Astrocyte (in vitro differentiated cells and primary cell): Measurements from ENCODE around the gene ZNF784. TPM values are rescaled to one million over a fixed set of nuclear protein-coding genes. Genes with fewer than 3 reads are reported as not detected.

Source experiments
- DNase-seq: peaks from one replicate; pipeline ENCODE4 v3.0.0-alpha.2; 2010; ENCODE audit warnings: low read depth
- FAIRE-seq: peaks from 2 replicates; lab custom pipeline; 2011; peaks lifted over from hg19 to GRCh38; lab: Jason Lieb, UNC
- H2AFZ ChIP-seq: 2 replicates; pipeline ENCODE4 v1.6.0; 2012; ENCODE audit warnings: low read depth, low read length, inconsistent platforms
- H3K27ac ChIP-seq: 2 replicates; pipeline ENCODE4 v1.5.1; 2011; ENCODE audit warnings: low read depth, low read length, inconsistent platforms
- H3K27me3 ChIP-seq: 2 replicates; pipeline ENCODE4 v1.6.0; 2011; ENCODE audit warnings: low read length, inconsistent platforms; ENCODE audit not compliant: insufficient read depth
- H3K36me3 ChIP-seq: 2 replicates; pipeline ENCODE4 v1.5.1; 2011; ENCODE audit warnings: low read length, inconsistent platforms; ENCODE audit not compliant: insufficient read depth
- H3K4me1 ChIP-seq: 2 replicates; pipeline ENCODE4 v1.5.1; 2011; ENCODE audit warnings: low read length, inconsistent platforms; ENCODE audit not compliant: insufficient read depth
- H3K4me2 ChIP-seq: 2 replicates; pipeline ENCODE4 v1.6.0; 2012; ENCODE audit warnings: low read length, inconsistent platforms
- H3K4me3 ChIP-seq: 2 replicates; pipeline ENCODE4 v1.5.1; 2011; ENCODE audit warnings: low read depth, mild to moderate bottlenecking, low read length, inconsistent platforms; ENCODE audit not compliant: insufficient read depth
- H3K79me2 ChIP-seq: 2 replicates; pipeline ENCODE4 v1.6.0; 2012; ENCODE audit warnings: mild to moderate bottlenecking, low read length, inconsistent platforms; ENCODE audit not compliant: insufficient read depth
- H3K9ac ChIP-seq: 2 replicates; pipeline ENCODE4 v1.6.0; 2012; ENCODE audit warnings: mild to moderate bottlenecking, low read length, inconsistent platforms
- H3K9me3 ChIP-seq: 2 replicates; pipeline ENCODE4 v1.5.1; 2012; ENCODE audit warnings: low read depth, mild to moderate bottlenecking, low read length, inconsistent platforms; ENCODE audit not compliant: insufficient read depth
- H4K20me1 ChIP-seq: 2 replicates; pipeline ENCODE4 v1.6.0; 2012; ENCODE audit warnings: low read length, inconsistent platforms; ENCODE audit not compliant: insufficient read depth
- H3K27ac Mint-ChIP-seq: one replicate; pipeline ENCODE4 v1.8.0; 2021; ENCODE audit warnings: mild to moderate bottlenecking, mixed read lengths; ENCODE audit not compliant: unreplicated experiment
- H3K27me3 Mint-ChIP-seq: one replicate; pipeline ENCODE4 v1.8.0; 2021; ENCODE audit warnings: low read depth, mixed read lengths; ENCODE audit not compliant: unreplicated experiment
- H3K36me3 Mint-ChIP-seq: one replicate; pipeline ENCODE4 v1.8.0; 2021; ENCODE audit warnings: low read depth, mixed read lengths; ENCODE audit not compliant: unreplicated experiment
- H3K4me1 Mint-ChIP-seq: one replicate; pipeline ENCODE4 v1.8.0; 2021; ENCODE audit warnings: low read depth, mixed read lengths; ENCODE audit not compliant: unreplicated experiment
- H3K4me3 Mint-ChIP-seq: one replicate; pipeline ENCODE4 v1.8.0; 2021; ENCODE audit warnings: mild to moderate bottlenecking, moderate library complexity, mixed read lengths; ENCODE audit not compliant: unreplicated experiment
- H3K9me3 Mint-ChIP-seq: one replicate; pipeline ENCODE4 v1.8.0; 2021; ENCODE audit warnings: mild to moderate bottlenecking, mixed read lengths; ENCODE audit not compliant: unreplicated experiment
- EZH2 ChIP-seq: IDR thresholded peaks from 2 replicates; pipeline ENCODE4 v1.6.1; 2012; ENCODE audit warnings: mild to moderate bottlenecking, low read length, inconsistent platforms; ENCODE audit not compliant: insufficient read depth
- total RNA-seq: library from RNA; stranded (reverse); gene quantifications from 2 replicates; pipeline ENCODE4 v1.2.1, GENCODE V29; 2021
- TF ChIP-seq, protein P1 (sequence below): IDR thresholded peaks from 2 replicates; pipeline ENCODE4 v1.5.1; 2011; ENCODE audit warnings: low read depth, mild to moderate bottlenecking, inconsistent platforms, low read length, moderate library complexity; ENCODE audit not compliant: insufficient read depth

Gene ZNF784
- total RNA-seq, 1 donor from 2014 or later: 5.3 TPM

DNA sequence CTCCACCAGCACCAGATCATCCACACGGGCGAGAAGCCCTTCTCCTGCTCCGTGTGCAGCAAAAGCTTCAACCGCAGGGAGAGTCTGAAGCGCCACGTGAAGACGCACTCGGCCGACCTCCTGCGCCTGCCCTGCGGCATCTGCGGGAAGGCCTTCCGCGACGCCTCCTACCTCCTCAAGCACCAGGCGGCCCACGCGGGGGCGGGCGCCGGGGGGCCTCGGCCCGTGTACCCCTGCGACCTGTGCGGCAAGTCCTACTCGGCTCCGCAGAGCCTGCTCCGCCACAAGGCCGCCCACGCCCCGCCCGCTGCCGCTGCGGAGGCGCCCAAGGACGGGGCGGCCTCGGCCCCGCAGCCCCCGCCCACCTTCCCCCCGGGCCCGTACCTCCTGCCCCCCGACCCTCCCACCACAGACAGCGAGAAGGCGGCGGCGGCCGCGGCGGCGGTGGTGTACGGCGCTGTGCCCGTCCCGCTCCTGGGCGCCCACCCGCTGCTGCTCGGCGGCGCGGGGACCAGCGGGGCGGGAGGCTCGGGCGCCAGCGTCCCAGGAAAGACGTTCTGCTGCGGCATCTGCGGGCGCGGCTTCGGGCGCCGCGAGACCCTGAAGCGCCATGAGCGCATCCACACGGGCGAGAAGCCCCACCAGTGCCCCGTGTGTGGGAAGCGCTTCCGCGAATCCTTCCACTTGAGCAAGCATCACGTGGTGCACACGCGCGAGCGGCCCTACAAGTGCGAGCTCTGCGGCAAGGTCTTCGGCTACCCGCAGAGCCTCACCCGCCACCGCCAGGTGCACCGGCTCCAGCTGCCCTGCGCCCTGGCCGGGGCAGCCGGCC lies 9.4 kb downstream of the ZNF784 start:
- Histone ChIP-seq H3K4me1 (no peaks in the 10 kb centered on the region), H3K9ac (no peak overlapping the region), H4K20me1 (peaks cover 37% of the 10 kb centered on the region), H3K27ac (no peak overlapping the region), H3K4me2 (no peak overlapping the region), H3K79me2 (peaks cover 30% of the 10 kb centered on the region), H3K9me3 (no peaks in the 10 kb centered on the region), H3K4me3 (no peak overlapping the region), H3K27me3 (no peaks in the 10 kb centered on the region), H2AFZ (no peak overlapping the region), H3K36me3 (no peaks in the 10 kb centered on the region)
- DNase-seq (no peak), FAIRE-seq (no peak)
- TF ChIP-seq EZH2: no peak
- TF ChIP-seq, protein P1, sequence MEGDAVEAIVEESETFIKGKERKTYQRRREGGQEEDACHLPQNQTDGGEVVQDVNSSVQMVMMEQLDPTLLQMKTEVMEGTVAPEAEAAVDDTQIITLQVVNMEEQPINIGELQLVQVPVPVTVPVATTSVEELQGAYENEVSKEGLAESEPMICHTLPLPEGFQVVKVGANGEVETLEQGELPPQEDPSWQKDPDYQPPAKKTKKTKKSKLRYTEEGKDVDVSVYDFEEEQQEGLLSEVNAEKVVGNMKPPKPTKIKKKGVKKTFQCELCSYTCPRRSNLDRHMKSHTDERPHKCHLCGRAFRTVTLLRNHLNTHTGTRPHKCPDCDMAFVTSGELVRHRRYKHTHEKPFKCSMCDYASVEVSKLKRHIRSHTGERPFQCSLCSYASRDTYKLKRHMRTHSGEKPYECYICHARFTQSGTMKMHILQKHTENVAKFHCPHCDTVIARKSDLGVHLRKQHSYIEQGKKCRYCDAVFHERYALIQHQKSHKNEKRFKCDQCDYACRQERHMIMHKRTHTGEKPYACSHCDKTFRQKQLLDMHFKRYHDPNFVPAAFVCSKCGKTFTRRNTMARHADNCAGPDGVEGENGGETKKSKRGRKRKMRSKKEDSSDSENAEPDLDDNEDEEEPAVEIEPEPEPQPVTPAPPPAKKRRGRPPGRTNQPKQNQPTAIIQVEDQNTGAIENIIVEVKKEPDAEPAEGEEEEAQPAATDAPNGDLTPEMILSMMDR: no peak
- Mint-ChIP-seq H3K4me1 (peaks cover 1% of the 10 kb centered on the region), H3K27me3 (no peaks in the 10 kb centered on the region), H3K36me3 (peaks cover 16% of the 10 kb centered on the region), H3K4me3 (no peak overlapping the region), H3K27ac (no peak overlapping the region), H3K9me3 (peaks cover 2% of the 10 kb centered on the region)

DNA sequence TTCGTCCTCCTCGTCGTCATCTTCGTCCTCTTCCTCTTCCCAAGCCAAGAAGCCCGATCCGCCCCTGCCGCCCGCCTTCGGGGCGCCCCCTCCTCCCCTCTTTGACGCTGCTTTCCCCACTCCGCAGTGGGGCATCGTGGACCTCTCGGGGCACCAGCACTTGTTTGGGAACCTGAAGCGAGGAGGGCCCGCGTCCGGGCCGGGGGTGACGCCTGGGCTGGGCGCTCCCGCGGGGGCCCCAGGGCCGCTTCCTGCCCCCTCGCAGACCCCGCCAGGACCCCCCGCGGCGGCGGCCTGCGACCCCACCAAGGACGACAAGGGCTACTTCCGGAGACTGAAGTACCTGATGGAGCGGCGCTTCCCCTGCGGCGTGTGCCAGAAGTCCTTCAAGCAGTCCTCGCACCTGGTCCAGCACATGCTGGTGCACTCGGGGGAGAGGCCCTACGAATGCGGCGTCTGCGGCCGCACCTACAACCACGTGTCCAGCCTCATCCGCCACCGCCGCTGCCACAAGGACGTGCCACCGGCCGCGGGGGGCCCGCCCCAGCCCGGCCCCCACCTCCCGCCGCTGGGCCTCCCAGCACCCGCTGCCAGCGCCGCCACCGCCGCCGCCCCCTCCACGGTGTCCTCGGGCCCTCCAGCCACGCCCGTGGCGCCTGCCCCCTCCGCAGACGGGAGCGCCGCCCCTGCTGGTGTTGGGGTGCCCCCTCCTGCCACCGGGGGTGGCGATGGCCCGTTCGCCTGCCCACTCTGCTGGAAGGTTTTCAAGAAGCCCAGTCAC lies 10.2 kb downstream of the ZNF784 start:
- H3K9ac ChIP-seq: no peak overlapping the region
- no peaks in the 10 kb centered on the region for H3K27me3 Mint-ChIP-seq
- H2AFZ ChIP-seq: no peak overlapping the region
- H4K20me1 ChIP-seq: peaks cover 45% of the 10 kb centered on the region
- no peaks in the 10 kb centered on the region for H3K27me3 ChIP-seq
- no peak overlapping the region for H3K27ac Mint-ChIP-seq
- no peak for TF ChIP-seq EZH2
- TF ChIP-seq, protein P1: no peak
- peaks cover 1% of the 10 kb centered on the region for H3K4me1 Mint-ChIP-seq
- DNase-seq: no peak
- peaks cover 25% of the 10 kb centered on the region for H3K36me3 Mint-ChIP-seq
- H3K4me3 ChIP-seq: no peak overlapping the region
- no peak for FAIRE-seq
- H3K36me3 ChIP-seq: peaks cover 5% of the 10 kb centered on the region
- no peak overlapping the region for H3K4me2 ChIP-seq
- peaks cover 2% of the 10 kb centered on the region for H3K9me3 Mint-ChIP-seq
- peaks cover 39% of the 10 kb centered on the region for H3K79me2 ChIP-seq
- no peaks in the 10 kb centered on the region for H3K4me1 ChIP-seq
- H3K4me3 Mint-ChIP-seq: no peak overlapping the region
- H3K9me3 ChIP-seq: no peaks in the 10 kb centered on the region
- no peak overlapping the region for H3K27ac ChIP-seq
